K562 (cell line): ENCODE data around the gene AQP9. TPM values are rescaled to one million over a fixed set of nuclear protein-coding genes. Genes with fewer than 3 reads are reported as not detected.

ENCODE experiments used
- ARNT ChIP-seq, 2 experiments: fragments of 450-650 bp; IDR thresholded peaks; 2 replicates each; pipeline ENCODE4 v1.6.1; 2016; ENCODE audit warnings: mild to moderate bottlenecking in 1 of 2
- CREB3 ChIP-seq: fragments of 450-650 bp; conservative IDR thresholded peaks from 2 replicates; pipeline ENCODE4 v1.6.1; 2016; ENCODE audit warnings: missing genetic modification characterization, low read depth, mild to moderate bottlenecking, missing compliant biosample characterization, moderate library complexity
- ETS2 ChIP-seq: IDR thresholded peaks from 2 replicates; pipeline ENCODE4 v1.6.1; 2016; ENCODE audit warnings: borderline replicate concordance, missing genetic modification characterization, mild to moderate bottlenecking, moderate library complexity, missing compliant biosample characterization; ENCODE audit not compliant: poor library complexity, severe bottlenecking
- FOXA1 ChIP-seq: fragments of 450-650 bp; IDR thresholded peaks from 2 replicates; pipeline ENCODE4 v1.6.1; 2016; ENCODE audit warnings: mild to moderate bottlenecking, borderline replicate concordance
- KHSRP ChIP-seq: fragments of 450-650 bp; IDR thresholded peaks from 2 replicates; pipeline ENCODE4 v1.6.1; 2017
- MAFK ChIP-seq: IDR thresholded peaks from 2 replicates; pipeline ENCODE4 v1.6.1; 2011; ENCODE audit warnings: low read length, improper control_type of control experiment
- NCOA1 ChIP-seq: fragments of 450-650 bp; IDR thresholded peaks from 2 replicates; pipeline ENCODE4 v1.6.1; 2016; ENCODE audit warnings: low read depth
- NCOA6 ChIP-seq: fragments of 450-650 bp; IDR thresholded peaks from 2 replicates; pipeline ENCODE4 v1.6.1; 2017; ENCODE audit warnings: mild to moderate bottlenecking
- PHF21A ChIP-seq: fragments of 450-650 bp; IDR thresholded peaks from 2 replicates; pipeline ENCODE4 v1.6.1; 2017; ENCODE audit warnings: low read depth, borderline replicate concordance
- RBM15 ChIP-seq: fragments of 200-400 bp; formaldehyde crosslinking; IDR thresholded peaks from 2 replicates; pipeline ENCODE4 v1.6.1; 2018; ENCODE audit warnings: mild to moderate bottlenecking, low read length, moderate library complexity; ENCODE audit not compliant: insufficient read depth
- SIRT6 ChIP-seq: IDR thresholded peaks from one replicate; pipeline ENCODE4 v1.6.1; 2012; ENCODE audit warnings: low read depth, mild to moderate bottlenecking, control low read depth, inconsistent platforms, low read length, moderate library complexity
- TCFL5 ChIP-seq: fragments of 250-450 bp; sonication (Bioruptor Pico); conservative IDR thresholded peaks from 2 replicates; pipeline ENCODE4 v1.6.1; 2021; ENCODE audit warnings: mild to moderate bottlenecking, moderate library complexity, matching md5 sums
- YY1 ChIP-seq, 3 experiments: IDR thresholded peaks; 2 replicates each; pipeline ENCODE4 v1.6.1; 2011; ENCODE audit warnings: low read length in 2 of 3, mild to moderate bottlenecking in 2 of 3, moderate library complexity in 2 of 3, borderline replicate concordance in 1 of 3, control low read depth in 1 of 3, low read depth in 1 of 3; ENCODE audit not compliant: insufficient read depth in 3 of 3, insufficient replicate concordance in 2 of 3, control insufficient read depth in 1 of 3, insufficient read length in 1 of 3; ENCODE audit errors: extremely low read depth in 1 of 3
- ZBTB2 ChIP-seq: fragments of 450-650 bp; IDR thresholded peaks from 2 replicates; pipeline ENCODE4 v1.6.1; 2016; ENCODE audit warnings: antibody characterized with exemption
- ZFX ChIP-seq: sonication (generic); formaldehyde crosslinking; IDR thresholded peaks from 2 replicates; pipeline ENCODE4 v1.8.0; 2022; ENCODE audit warnings: mild to moderate bottlenecking, missing genetic modification reagents, moderate library complexity
- ZNF277 ChIP-seq: fragments of 250-450 bp; sonication (Bioruptor Pico); IDR thresholded peaks from 2 replicates; pipeline ENCODE4 v1.8.0; 2022; ENCODE audit warnings: inconsistent platforms, mild to moderate bottlenecking, moderate library complexity, borderline replicate concordance
- ZNF780A ChIP-seq: fragments of 250-450 bp; sonication (Bioruptor Pico); IDR thresholded peaks from 2 replicates; pipeline ENCODE4 v1.5.0; 2021; ENCODE audit warnings: mild to moderate bottlenecking
- ZNF79 ChIP-seq: fragments of 250-450 bp; sonication (Bioruptor Pico); IDR thresholded peaks from 2 replicates; pipeline ENCODE4 v1.4.0; 2020; ENCODE audit warnings: low read depth, mild to moderate bottlenecking, moderate library complexity
- polyA plus RNA-seq, 8 experiments: library from polyadenylated mRNA; depleted of rRNA in 4 of 8; stranded (reverse) in 5 of 8; unstranded in 3 of 8; fragments of >200 nt; fragmentation: Nextera tagmentation in 2 of 8; fragmentation: Illumina TruSeq in 1 of 8; extraction: Ambion mirVana in 2 of 8; extraction: Trizol in 1 of 8; gene quantifications; 2 replicates each; pipeline versions ENCODE4 v1.2.1 to v1.2.3, GENCODE V29; 2011 to 2014; ENCODE audit warnings: inconsistent platforms in 1 of 8, missing spikeins in 1 of 8
- total RNA-seq, 7 experiments: library from RNA; depleted of rRNA in 6 of 7; stranded (reverse); fragments of >200 nt in 6 of 7; fragmentation: Illumina TruSeq in 2 of 7; extraction: Trizol in 2 of 7; gene quantifications; 2 replicates each; pipeline versions ENCODE4 v1.2.1 to v1.2.3, GENCODE V29; 2011 to 2021; ENCODE audit warnings: low replicate concordance in 1 of 7

The AQP9 gene
- total and polyA plus RNA-seq, 9 of the 15 experiments (the other 6 are each of a cell fraction or from before 2014, with no cell fraction given), result 0.04 to 0.33 (median 0.07) TPM; not detected in 4

- TF ChIP-seq ZNF277 (CRISPR knock-in tag) (no peak), ZNF780A (CRISPR knock-in tag) (no peak), ETS2 (tag) (no peak), ZNF79 (no peak), KHSRP (peak; percentile 62), FOXA1 (no peak), NCOA6 (0 out of 2 replicates have a peak, but pooled peaks have one; percentile 41), ZBTB2 (peak; percentile 92), YY1 (IDR thresholded peaks at IDR 0.05; ENCODE audit: borderline replicate concordance in 1 of 3, control insufficient read depth in 1 of 3, extremely low read depth in 1 of 3, insufficient read depth in 3 of 3, insufficient read length in 1 of 3, insufficient replicate concordance in 2 of 3, low read depth in 1 of 3, low read length in 2 of 3) (no peak), CREB3 (tag) (0 out of 2 replicates have a peak, but pooled peaks have one; percentile 19), SIRT6 (no peak), ZFX (CRISPR knock-in tag) (no peak), ARNT (IDR thresholded peaks at IDR 0.05) (peak; percentile 91 to 92), RBM15 (no peak), TCFL5 (CRISPR knock-in tag) (no peak), MAFK (peak; percentile 85), NCOA1 (peak; percentile 81; the same call in 1 of the 2 replicates), PHF21A (no peak; the same call in 1 of the 2 replicates)
Observed at GRCh38 chr15:58110999-58111717, 27.0 kb upstream of the AQP9 start (continued).
